ENCODE measurements around the gene HCN1. TPM values are rescaled to one million over a fixed set of nuclear protein-coding genes. Genes with fewer than 3 reads are reported as not detected.

The HCN1 gene
- total RNA-seq, 1 donor: under 0.01 TPM

GRCh38 chr5:45533663-45534062 lies 162.5 kb downstream of the HCN1 start:
- DNase-seq (ENCODE audit: low read depth): no peak
- H3K4me3 ChIP-seq (ENCODE audit: low read depth, low read length): no peak overlapping the region
- TF ChIP-seq, protein P1, sequence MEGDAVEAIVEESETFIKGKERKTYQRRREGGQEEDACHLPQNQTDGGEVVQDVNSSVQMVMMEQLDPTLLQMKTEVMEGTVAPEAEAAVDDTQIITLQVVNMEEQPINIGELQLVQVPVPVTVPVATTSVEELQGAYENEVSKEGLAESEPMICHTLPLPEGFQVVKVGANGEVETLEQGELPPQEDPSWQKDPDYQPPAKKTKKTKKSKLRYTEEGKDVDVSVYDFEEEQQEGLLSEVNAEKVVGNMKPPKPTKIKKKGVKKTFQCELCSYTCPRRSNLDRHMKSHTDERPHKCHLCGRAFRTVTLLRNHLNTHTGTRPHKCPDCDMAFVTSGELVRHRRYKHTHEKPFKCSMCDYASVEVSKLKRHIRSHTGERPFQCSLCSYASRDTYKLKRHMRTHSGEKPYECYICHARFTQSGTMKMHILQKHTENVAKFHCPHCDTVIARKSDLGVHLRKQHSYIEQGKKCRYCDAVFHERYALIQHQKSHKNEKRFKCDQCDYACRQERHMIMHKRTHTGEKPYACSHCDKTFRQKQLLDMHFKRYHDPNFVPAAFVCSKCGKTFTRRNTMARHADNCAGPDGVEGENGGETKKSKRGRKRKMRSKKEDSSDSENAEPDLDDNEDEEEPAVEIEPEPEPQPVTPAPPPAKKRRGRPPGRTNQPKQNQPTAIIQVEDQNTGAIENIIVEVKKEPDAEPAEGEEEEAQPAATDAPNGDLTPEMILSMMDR (IDR thresholded peaks at IDR 0.05; ENCODE audit: insufficient read depth, low read depth, low read length): no peak

- TF ChIP-seq, protein P1 (IDR thresholded peaks at IDR 0.05; ENCODE audit: insufficient read depth, low read depth, low read length): no peak
- DNase-seq (ENCODE audit: low read depth): no peak
Observed at GRCh38 chr5:45532826-45533624, 163.2 kb downstream of the HCN1 start.

DNA sequence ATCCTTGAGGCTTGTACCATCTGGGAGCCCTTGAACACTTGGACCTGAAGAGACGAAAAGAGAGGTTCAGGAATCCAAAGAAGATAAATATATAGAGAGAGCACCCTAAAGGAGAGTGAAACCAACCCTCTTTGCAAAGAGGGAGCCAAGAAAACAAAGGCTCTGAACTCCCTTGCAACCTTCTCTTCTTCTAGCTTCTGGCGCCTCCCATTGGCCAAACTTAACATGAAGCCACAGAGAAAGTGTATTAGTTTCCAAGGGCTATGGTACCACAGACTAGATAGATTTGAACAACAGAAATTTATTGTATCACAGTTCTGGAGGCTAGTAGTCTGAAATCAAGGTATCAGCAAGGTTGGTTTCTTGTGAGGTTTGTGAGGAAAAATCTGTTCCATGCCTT lies 175.1 kb downstream of the HCN1 start:
- no peak overlapping the region for H3K4me3 ChIP-seq (ENCODE audit: low read depth, low read length)
- TF ChIP-seq, protein P1 (IDR thresholded peaks at IDR 0.05; ENCODE audit: insufficient read depth, low read depth, low read length): no peak
- peak; percentile 1 for DNase-seq (ENCODE audit: low read depth)

More at GRCh38 chr5:45532826-45533624, 163.2 kb downstream of the HCN1 start:
- H3K4me3 ChIP-seq (ENCODE audit: low read depth, low read length): no peak overlapping the region

DNA sequence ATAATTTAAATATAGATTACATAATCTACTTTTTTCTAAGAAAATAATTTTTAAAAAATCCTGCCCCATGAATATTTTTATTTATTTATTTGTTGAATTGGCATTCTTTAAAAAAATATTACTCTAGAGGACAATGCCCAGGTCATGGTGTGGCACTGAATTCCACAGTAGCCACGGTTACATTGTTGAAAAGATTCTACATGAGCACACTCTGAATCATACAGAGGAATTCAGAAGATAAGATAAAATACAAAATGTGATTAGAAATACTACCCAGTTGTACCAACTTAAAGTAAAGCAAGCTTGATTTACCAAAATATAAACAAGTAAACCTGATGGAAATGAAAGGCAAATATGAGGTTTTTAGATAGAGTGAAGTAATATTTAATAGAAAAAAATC lies 183.7 kb downstream of the HCN1 start:
- TF ChIP-seq, protein P1 (IDR thresholded peaks at IDR 0.05; ENCODE audit: insufficient read depth, low read depth, low read length): no peak
- H3K4me3 ChIP-seq (ENCODE audit: low read depth, low read length): no peak overlapping the region

DNA sequence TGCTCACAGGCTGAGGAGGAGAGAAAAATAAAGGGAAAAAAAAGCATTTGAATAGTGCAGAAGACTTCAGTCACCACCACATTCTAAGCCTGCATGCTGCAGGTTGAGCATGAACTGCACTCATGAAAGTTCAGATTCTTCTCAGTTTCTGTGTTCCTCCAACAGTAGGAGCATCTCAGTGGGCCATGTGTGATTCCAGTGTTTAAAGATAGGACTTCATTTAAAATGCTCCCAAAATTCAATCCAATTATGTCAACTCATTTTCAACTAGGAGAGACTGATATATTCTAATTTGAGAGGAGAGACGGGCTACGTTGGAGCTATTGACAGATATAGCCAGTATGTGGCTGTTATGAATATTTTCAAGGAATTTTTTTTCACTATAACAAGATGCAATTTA lies 186.8 kb downstream of the HCN1 start:
- TF ChIP-seq, protein P1 (IDR thresholded peaks at IDR 0.05; ENCODE audit: insufficient read depth, low read depth, low read length): no peak
- no peak overlapping the region for H3K4me3 ChIP-seq (ENCODE audit: low read depth, low read length)
- DNase-seq (ENCODE audit: low read depth): no peak

More for the DNA sequence above, 183.7 kb downstream of the HCN1 start:
- DNase-seq (ENCODE audit: low read depth): no peak

DNA sequence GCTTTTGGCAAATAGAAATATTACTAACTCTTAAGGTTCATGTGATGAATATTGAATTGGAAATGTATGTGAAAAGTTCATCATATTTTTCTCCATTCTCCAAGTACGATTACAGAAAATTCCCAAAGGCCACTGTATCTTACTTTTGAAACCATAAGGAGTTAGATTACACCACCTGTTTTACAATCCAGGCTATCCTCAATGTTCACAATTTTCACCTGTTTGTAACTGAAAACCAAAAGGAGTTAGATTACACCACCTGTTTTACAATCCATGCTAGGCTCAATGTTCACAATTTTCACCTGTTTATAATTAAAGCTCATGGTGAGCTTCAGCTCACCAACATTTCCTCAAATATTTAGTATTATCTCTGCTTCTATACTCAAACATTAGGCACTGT lies 188.0 kb downstream of the HCN1 start:
- no peak for DNase-seq (ENCODE audit: low read depth)
- TF ChIP-seq, protein P1 (IDR thresholded peaks at IDR 0.05; ENCODE audit: insufficient read depth, low read depth, low read length): no peak
- H3K4me3 ChIP-seq (ENCODE audit: low read depth, low read length): no peak overlapping the region

Data from fibroblast of villous mesenchyme (primary cell).